Measurements from ENCODE around the gene ARHGEF28. TPM values are rescaled to one million over a fixed set of nuclear protein-coding genes. Genes with fewer than 3 reads are reported as not detected.

The ARHGEF28 gene
- total and polyA plus RNA-seq, 9 of the 15 experiments (the other 6 are each of a cell fraction or from before 2014, with no cell fraction given) = 0.27 TPM; not detected in 8

DNA sequence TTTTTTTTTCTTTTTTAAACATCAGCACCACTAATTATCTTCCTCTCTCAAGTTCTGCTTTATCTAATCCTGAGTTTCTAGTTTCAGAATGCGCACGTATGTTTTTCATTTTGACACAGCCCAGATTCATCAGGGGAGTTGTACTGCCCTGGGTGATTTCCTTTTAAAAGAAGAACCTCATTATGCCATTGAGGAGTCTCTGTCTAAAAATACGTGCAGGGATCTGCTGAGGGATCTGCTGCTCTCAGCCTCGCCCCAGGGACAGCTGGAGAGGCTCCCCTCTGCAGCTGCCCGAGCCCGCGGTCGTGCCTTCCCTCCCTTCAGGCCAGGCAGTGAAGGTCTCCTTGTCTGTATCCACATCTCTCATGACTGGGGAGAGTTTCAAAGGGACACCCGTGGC lies 273.1 kb downstream of the ARHGEF28 start:
- in situ Hi-C loops (cut with MboI) (no loop called here), intact Hi-C loops (cut with micrococcal nuclease) (no loop called here)
- Histone ChIP-seq H3K79me2 (ENCODE audit: control insufficient read depth, insufficient read depth, low read length) (no peaks in the 10 kb centered on the region), H3K27me3 (ENCODE audit: control insufficient read depth in 2 of 2, insufficient read depth in 2 of 2, low read length in 2 of 2) (peaks cover 9 to 25% of the 10 kb centered on the region in 2 experiments), H3K9me1 (ENCODE audit: control insufficient read depth, insufficient read depth, low read length) (no peaks in the 10 kb centered on the region), H2AFZ (ENCODE audit: low read depth, low read length) (no peak overlapping the region), H3K4me3 (no peak overlapping the region), H4K20me1 (replicated peaks; ENCODE audit: control insufficient read depth, insufficient read depth, low read length) (no peaks in the 10 kb centered on the region), H3K27ac (ENCODE audit: extremely low read depth, low read depth, low read length) (no peak overlapping the region), H3K9ac (ENCODE audit: insufficient read depth in 1 of 2, low read depth in 2 of 2, low read length in 2 of 2) (no peak overlapping the region), H3K4me2 (ENCODE audit: insufficient read depth, low read length) (no peak overlapping the region), H3K9me3 (replicated peaks; ENCODE audit: control insufficient read depth, insufficient read depth, low read depth, low read length) (no peaks in the 10 kb centered on the region), H3K4me1 (replicated peaks in 1 of 2; ENCODE audit: control insufficient read depth in 2 of 2, insufficient read depth in 2 of 2, low read length in 2 of 2) (no peaks in the 10 kb centered on the region), H3K36me3 (ENCODE audit: control insufficient read depth, insufficient read depth, low read length) (no peaks in the 10 kb centered on the region)
- FAIRE-seq (no peak), ATAC-seq (no peak), DNase-seq (ENCODE audit: extremely low read depth in 1 of 4, low spot score in 3 of 4) (no peak)
- no peak for TF ChIP-seq MLLT1 (IDR thresholded peaks at IDR 0.05)
- TF ChIP-seq HNRNPLL (IDR thresholded peaks at IDR 0.05; ENCODE audit: low read depth, low read length, poor library complexity, severe bottlenecking) = no peak
- TF ChIP-seq RCOR1 (IDR thresholded peaks at IDR 0.05; ENCODE audit: borderline replicate concordance in 1 of 2, low read depth in 2 of 2, low read length in 2 of 2) = no peak
- TF ChIP-seq, protein P1, sequence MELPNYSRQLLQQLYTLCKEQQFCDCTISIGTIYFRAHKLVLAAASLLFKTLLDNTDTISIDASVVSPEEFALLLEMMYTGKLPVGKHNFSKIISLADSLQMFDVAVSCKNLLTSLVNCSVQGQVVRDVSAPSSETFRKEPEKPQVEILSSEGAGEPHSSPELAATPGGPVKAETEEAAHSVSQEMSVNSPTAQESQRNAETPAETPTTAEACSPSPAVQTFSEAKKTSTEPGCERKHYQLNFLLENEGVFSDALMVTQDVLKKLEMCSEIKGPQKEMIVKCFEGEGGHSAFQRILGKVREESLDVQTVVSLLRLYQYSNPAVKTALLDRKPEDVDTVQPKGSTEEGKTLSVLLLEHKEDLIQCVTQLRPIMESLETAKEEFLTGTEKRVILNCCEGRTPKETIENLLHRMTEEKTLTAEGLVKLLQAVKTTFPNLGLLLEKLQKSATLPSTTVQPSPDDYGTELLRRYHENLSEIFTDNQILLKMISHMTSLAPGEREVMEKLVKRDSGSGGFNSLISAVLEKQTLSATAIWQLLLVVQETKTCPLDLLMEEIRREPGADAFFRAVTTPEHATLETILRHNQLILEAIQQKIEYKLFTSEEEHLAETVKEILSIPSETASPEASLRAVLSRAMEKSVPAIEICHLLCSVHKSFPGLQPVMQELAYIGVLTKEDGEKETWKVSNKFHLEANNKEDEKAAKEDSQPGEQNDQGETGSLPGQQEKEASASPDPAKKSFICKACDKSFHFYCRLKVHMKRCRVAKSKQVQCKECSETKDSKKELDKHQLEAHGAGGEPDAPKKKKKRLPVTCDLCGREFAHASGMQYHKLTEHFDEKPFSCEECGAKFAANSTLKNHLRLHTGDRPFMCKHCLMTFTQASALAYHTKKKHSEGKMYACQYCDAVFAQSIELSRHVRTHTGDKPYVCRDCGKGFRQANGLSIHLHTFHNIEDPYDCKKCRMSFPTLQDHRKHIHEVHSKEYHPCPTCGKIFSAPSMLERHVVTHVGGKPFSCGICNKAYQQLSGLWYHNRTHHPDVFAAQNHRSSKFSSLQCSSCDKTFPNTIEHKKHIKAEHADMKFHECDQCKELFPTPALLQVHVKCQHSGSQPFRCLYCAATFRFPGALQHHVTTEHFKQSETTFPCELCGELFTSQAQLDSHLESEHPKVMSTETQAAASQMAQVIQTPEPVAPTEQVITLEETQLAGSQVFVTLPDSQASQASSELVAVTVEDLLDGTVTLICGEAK (IDR thresholded peaks at IDR 0.05) = no peak
- TF ChIP-seq, protein P1 (CRISPR knock-in tag; IDR thresholded peaks at IDR 0.05) = no peak
- no peak for TF ChIP-seq TRIM28 (IDR thresholded peaks at IDR 0.05)
- WGBS (ENCODE audit: insufficient coverage, low coverage, missing lambda C conversion rate) = under 1% methylated on average over 8 of the region's 9 CpGs
- ChIA-PET CTCF (ENCODE audit: low intra/inter-chr PET ratio) (no interaction called here), POLR2A (no interaction called here)
- BruUV-seq (replicated peaks) = no TSS peak
